Measurements from ENCODE around the gene LAMC1.

- TF ChIP-seq ZNF398 (tag by site-specific recombination; IDR thresholded peaks at IDR 0.05) (no peak), ZNF626 (tag by site-specific recombination; IDR thresholded peaks at IDR 0.05) (no peak), ZNF26 (tag by site-specific recombination; IDR thresholded peaks at IDR 0.05) (no peak), YY1 (tag by site-specific recombination; IDR thresholded peaks at IDR 0.05) (no peak), CTCF (tag by site-specific recombination; IDR thresholded peaks at IDR 0.05) (no peak), ZNF133 (tag by site-specific recombination; IDR thresholded peaks at IDR 0.05) (no peak), ZNF10 (tag by site-specific recombination; IDR thresholded peaks at IDR 0.05) (no peak)
Observed at GRCh38 chr1:183039330-183039729, 16.1 kb downstream of the LAMC1 start.

All from HEK293 (cell line).